ENCODE measurements around the gene RPL29.
A peak's percentile ranks its signal among the peaks of the same experiment; 100 is the strongest.

RPL29 gene

DNA sequence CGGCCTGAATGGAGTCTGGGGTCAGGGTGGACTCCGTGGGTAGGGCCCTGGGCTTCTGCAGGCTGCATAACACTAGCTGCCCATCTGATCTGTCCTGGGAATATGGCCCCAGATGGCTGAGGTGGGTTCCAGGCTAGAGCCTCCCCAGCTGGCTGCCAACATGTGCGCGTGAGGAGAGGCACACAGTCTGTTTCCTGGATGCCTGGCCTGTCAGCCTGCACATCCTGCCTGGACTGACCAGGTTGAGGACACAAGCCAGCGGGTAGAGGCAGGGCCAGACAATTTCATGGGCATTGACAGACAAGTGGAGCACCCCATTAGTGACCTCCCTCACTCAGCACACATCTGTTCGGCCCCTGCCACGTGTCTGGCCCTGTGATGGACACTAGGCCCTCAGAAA, 29.8 kb upstream of the RPL29 start:
- DNase-seq (ENCODE audit: low spot score) = no peak

DNA sequence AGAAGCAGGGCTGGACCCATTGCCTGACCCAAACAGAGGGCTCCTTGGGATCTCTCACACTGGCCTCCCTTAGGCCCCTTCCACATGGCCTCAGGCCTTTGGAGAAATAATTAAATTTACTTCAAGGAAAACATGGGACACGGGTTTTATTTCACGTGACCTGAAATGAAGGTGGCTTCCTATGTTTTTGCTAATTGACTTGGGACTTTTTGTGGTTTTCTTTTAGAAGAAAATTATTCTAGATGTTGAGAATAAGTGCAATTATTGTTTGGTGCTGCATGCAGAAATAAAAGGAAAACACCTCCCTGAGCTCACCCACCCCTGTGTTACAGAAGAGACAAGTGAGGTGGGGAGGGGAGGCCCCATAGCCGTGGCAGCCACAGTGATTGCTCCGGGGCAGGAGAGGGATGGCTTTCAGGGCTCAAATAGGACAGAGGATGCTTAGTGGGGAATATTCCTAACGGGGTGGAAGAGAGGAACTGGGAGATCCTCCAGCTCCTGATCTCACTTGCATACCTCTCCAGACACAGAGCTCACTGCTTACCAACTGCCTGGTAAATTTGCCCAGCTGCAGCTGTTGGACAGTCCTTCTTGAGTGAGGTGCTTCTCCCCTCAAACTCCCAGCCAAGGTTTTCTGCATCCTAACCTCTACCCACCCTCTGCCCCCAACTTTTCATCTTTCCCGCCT, 29.2 kb upstream of the RPL29 start:
- no peak for DNase-seq (ENCODE audit: low spot score)

DNA sequence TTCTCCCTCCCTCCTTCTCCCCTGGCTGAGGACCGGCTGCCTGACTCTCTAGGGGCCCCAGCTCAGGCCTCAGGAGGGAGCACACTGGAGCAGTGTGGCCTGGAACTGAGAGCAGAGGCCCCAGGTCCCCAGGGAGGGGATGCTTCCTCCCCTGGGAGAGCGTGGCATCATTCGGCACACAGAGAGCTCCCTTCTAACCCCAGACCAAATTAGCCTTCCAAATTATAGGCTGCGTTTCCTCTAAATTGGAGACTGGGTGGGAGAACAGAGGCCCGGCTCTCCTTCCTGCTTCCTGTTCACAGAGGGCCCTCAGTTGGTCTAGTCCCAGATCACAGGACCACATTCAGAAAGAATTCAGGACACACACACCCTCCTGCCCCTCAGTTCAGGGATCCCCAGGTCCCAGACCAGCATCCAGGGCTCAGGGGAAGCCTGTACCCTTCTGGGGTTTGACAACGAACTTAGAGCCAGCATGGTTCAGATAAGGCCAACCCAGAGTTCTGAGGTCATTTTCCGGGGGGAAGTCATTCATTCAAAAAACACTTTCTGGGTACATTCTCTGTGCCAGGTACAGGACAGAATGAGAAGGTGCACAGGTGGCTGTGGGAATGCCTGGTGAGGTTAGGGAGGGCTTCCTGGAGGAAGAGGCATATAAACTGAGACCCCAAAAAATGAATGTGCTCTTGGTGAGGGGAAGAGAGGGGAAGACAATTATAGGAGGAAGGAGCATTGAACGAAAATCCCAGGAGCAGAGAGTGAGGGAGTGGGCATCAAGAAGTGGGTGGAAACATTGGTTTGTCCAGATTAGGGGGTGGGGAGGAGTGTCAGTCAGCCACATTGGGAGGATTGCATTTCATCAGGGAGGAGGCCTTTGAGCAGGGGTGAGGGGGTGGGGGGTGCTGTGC, 28.4 kb upstream of the RPL29 start:
- no peak for DNase-seq (ENCODE audit: low spot score)

DNA sequence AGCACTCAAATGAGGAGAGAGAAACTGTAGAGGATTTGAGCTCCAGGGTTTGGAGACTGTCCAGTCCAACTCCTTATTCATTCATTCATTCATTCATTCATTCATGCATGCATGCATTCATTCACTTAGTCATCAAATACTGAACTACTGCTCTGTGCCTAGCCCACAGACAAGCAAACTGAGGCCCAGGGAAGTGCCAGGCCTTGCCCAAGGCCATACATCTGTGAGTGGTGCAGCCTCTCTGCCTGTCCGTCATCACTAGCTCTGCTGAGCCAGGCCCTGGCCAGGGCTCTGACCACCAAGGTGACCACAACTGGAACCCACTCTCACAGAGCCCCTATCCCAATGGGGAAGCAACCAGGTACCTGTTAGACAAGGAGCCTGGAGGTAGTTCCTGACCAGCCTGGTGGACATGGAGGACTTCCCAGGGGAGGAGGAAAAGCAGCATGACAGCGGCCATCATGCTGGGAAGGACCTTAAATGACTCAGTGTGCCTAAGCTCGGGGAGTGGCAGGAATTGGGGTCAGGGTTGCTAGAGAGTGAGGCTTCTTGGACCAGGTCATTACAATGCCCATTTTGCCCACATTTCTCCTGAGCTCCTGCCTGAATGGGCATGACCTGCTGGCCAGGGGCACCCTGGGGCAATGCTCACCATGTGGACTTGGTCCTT, 27.5 kb upstream of the RPL29 start:
- no peak for DNase-seq (ENCODE audit: low spot score)

DNA sequence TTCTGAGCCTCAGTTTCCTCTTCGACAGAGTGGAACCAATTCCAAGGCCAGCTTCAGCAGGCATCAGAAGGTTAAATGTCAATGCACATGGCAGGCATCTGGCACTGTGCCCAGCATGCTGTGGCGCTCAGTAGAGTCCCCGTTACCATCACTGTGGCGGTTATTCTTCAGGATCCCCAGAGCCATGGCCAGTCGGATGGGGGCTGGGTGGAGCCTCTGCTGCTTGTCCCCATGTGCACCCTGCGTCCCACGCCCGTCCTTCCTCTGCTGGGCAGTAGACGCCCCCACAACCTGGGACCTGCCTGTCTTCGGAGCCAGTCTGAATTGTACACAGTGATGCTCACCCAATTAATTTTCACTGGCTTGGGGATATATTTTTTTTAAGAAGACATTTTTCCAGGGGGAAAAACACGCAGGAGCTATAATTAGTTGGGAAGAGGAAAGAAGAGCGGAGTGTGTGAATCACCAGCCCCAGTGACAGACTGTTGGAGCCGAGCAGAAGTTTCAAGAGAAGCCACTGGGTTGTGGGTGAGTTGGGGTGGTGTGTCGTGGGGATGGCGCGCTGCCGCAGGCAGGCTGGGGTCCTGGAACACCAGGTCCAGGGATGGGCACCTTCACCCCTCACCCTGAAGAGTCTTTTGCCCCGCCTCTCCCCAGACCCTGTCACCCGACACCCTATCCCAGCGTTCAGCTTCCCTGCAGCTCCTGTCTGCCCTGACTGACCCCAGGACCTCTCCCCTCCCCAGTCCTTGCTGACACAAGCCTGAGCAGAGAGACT, 26.8 kb upstream of the RPL29 start:
- peak; percentile 72 for DNase-seq (ENCODE audit: low spot score)

DNA sequence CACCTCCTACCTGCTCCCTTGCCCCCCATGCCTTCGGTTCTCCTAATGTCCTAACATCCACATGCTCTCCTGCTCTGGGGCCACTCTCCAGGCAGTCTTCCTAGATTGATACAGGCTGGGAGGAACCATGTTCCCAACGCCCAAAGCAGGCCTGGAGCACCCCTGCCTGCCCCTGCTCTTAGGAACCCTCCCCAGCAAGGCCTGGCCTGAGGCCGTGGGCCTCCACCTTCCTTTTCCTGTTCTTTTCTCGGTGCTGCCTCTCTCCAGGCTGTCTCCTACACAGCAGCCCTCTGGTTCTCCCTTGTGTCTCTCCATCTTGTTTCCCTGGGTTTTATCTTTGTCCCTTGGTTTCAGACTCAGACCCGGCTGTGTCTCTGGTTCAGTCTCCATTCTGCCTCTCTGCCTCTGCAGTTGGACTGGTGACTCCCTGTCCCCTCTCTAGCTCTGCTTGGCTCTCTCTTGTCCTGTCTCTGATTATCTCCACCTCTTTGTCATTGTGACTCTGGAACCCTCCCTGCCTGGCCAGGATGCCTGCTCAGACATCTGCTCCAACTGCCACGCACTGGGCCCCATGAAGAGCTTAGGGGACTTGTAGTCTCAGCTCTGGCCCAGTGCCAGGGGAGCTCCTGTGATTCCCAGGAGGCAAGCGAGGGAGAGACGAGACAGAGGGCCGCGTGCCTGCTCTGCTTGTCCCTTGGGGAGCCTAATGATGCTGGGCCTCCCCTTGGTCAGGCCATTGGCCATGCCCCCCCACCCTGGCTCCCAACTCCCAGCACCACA, 26.0 kb upstream of the RPL29 start:
- no peak for DNase-seq (ENCODE audit: low spot score)

DNA sequence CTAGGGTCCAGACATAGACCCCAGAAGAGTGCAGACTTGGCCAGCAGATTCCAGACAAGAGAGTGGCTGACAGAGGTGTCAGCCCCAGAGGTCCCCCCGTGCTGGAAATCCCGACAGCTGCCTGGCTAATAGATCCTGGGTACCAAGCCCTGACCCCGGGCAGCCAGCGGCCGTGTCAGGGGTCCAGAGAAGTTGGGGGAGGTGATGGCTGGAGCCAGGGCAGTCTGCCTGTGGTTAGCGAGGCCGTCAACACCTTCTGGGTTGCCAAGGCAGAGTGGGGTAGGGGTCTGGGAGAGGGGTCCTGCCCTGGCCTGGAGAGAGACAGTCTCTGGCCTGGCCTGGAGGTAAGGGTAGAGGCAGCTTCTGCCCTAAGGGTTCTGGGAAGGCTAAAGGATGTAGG, 25.1 kb upstream of the RPL29 start:
- no peak for DNase-seq (ENCODE audit: low spot score)

DNA sequence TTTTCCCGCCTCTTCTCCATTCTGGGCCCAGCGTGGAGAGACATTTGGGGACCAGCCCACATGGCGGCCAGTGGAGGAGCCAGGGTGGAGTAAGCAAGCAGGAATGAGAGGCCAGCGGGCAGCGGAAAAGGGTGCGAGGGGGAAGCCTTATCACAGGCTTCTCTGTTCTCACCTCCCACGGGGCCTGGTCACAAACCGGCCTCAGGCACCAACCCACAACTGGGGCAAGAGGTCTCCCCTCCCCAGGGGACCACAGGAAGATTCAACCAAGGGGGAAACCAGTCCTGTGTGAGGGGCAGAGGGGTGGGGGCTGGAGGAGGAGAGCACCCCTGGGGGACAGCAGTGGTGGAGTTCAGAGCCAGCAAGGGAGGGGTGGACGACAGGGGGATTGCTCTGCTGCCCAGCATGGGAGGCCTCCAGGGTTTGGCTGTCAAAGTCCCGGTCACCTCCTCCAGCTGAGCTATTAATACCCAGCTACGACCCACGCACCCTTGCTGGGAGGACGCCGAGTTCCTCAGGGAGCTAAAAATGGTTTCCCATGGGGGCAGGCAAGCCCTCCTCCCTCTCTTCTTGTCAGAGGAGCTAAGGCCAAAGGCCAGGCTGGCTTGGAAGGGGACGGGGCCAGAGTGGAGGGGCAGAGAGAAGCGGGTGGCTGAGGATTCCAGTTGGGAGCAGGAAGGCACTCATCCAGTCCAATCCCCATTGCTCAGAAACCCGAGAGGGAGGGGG, 23.8 kb upstream of the RPL29 start:
- no peak for DNase-seq (ENCODE audit: low spot score)

DNA sequence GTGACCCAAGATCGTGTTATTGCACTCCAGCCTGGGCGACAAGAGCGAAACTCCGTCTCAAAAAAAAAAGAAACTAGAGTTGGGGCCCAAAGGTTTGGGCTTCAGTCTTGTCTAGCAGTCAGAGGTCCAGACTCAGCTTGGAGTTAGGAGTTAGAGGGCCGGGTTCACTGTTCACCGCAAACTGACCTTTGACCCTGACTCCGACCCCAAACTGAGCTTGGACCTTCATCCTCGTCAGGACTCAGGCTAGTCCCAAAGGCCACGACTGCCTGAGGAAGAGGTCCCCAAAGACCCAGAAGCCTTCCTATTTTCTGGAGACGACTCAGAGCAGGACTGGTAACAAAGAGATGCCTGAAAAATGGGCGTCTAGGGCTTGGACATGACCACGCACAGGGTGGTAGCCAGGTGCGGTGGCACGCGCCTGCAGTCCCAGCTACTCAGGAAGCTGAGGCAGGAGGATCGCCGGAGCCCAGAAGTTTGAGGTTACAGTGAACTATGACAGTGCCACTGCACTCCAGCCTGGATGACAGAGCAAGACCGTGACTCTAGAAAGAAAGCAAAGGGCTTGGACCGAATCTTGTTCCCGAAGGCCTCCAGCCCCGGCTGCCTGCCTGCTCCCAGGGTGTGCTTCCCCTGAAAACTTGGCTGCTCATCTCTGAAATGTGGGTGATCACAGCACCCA, 22.8 kb upstream of the RPL29 start:
- DNase-seq (ENCODE audit: low spot score) = no peak

DNA sequence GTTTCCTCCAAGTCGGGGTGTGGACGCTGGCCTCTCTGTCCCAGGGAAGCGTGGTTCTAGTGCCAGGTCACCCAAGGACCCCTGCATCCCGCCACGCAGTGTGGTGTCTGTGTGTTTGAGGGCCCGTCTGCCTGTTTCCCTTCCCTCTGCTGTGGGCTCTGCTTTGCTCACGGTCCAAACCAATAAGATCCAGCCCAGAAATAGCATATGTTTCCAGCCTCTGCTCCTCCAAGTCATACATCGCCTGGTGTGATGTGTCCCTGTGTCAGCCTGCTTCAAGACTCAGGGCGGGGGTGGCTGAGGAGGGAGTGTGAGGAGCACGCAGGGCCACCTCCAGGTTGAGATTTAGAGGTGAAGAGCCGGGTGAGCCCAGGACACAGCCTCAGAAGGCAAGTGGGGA, 21.9 kb upstream of the RPL29 start:
- DNase-seq (ENCODE audit: low spot score) = no peak

DNA sequence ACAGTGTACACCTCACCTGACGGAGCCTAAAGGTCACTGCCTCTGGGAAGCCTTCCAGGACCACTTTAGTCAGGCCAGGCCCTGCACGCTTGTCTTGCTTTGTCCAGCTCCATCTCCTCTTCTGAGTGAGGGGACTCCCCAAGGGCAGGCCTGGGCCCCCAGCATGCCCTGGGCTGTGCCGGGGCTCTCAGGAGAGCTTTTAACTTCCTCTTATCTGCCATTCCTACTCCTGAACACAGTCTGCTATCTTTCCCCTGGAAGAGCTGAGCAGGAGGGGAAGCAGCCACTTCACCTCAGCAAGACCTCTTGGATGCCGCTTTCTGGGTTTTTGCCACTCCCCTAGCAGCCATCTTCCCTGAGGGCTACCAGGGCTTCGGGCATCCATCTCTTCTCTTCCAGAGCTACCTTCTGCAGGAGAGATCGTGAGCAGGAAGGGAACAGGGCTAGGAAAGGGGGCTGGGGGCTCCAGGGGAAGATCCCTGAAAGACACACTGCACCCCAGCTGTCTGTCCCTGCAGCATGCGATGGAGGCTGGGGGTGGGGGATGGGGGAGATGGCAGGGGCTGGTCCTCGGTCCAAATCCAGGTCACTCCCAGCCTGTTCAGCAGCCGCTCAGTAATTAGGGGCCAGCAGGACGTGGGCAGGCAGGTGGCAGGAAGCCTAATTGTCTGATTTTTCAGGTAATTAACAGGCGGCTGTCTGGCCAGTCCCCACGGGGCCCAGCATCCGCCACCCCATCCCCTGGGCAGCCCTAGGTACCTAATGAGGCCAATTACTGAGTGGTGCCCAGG, 19.9 kb upstream of the RPL29 start:
- no peak for DNase-seq (ENCODE audit: low spot score)

DNA sequence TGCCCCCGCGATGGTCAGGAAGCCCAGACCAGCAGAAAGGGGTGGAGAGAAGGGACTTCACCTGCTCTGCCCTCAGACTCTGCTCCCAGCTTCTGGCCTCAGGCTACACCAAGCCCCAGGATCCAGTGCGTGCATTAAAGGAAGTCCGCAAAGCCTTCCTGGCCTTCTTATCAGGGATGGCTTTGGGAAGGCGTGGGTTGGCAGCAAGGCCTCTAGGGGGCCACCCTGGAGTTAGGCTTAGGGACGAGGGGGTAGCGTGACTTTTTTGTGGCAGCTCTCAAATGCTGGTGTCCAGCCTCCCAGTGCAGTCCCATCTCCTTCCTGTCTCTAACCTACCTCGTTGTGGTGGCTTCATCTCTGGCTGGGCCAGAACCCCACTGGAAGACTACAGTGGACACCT, 18.9 kb upstream of the RPL29 start:
- DNase-seq (ENCODE audit: low spot score) = peak; percentile 22

DNA sequence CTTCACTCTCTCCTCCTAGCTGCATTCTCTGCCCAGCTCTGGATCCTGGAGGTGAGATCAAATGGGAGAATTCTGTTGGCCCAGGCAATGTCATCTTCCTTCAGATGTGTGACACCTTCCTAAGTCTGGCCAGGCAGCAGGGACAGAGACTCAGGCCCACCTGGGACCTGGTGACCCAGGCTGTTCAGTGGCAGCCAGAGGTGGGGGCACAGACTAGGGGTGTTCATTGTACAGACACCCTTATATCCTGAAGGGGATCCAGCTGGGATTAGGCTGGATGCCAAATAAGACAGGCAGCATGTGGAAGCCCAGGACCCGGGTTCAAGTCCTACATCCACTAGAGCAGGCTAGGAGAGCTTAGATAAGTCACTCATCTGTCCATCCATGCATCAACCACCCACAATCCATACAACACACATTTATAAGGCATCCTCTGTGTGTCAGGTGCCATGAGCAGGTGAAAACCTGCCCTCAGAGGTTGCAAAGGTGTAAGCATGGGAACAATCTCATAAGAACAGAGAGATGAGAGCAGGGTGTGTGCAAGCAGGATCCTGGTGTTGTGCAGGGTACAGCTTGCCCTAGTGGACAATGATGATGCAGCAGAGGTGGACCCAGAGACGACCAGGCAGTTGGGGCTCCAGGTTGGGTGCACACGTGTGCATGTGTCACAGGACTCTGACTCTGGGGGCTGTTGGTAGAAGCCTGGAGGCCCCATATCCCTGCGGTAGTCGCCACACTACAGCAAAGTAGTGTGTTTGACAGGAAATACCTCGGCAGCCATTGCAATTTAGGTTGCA, 18.3 kb upstream of the RPL29 start:
- no peak for DNase-seq (ENCODE audit: low spot score)

DNA sequence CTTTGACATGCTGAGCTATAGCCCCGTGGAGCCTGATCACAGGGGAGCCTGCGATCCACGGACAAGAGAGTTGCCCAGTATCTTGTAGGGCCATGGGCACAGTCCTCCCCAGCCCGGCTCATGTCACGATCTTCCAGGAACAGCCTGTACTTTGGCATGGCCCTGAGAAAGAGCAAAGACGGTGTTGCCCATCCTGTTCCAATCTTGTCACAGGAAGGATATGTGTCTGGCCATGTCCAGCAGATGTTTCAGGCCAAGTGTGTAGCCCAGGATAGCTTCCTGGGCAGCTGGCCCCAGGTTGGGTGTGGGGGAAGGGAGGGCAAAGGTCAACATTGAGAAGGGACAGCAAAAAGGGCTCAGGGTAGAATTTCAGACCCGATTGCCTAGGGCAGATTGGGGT, 17.0 kb upstream of the RPL29 start:
- DNase-seq (ENCODE audit: low spot score) = no peak

DNA sequence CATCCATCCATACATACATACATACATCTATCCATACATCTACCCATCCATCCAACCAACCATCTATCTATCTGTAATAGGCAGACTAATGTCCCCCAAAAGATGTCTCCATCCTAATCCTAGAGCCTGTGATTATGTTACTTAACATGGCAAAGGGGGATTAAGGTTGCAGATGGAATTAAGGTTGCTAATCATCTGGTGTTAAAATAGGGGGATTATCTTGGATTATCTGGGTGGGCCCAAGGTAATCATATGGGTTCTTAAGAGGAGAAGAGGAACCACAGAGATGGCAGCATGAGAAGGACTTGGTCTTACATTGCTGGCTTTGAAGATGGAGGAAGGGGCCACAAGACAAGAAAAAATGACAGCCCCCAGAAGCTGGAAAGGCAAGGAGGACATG, 14.7 kb upstream of the RPL29 start:
- no peak for DNase-seq (ENCODE audit: low spot score)

DNA sequence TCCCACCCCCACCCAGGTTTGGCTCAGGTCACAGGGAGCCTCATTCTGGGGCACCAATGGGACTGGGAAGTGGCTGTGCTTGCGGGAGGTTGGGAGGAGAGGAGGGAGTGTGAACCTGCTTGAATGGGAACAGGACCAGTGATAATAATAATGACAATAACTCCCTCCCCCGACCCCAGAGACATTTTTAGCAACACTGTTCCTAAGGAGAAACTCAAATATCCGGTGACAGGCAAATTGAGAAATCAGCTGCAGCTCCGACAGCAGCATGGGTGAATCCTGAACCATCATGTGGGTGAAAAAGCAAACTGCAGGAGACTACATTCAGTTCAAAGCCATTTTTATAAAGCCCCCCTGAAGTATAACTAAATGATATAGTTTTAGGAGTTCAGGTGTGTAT, 11.6 kb upstream of the RPL29 start:
- DNase-seq (ENCODE audit: low spot score) = no peak

DNA sequence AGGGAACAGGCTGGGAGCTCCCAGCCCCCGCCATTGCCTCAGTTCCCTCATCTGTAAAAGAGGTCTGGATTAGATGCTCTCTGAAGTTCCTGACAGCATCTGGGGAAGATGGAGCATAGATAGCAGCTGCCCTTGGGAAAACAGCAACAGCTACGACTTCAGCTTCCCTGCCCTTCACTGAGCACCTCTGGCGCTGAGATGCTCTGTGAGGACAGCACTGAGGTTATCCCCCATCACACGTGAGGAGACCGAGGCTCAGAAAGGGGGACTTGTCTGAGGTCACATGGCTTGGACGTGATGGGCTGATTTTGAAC, 11.1 kb upstream of the RPL29 start:
- no peak for DNase-seq (ENCODE audit: low spot score)

DNA sequence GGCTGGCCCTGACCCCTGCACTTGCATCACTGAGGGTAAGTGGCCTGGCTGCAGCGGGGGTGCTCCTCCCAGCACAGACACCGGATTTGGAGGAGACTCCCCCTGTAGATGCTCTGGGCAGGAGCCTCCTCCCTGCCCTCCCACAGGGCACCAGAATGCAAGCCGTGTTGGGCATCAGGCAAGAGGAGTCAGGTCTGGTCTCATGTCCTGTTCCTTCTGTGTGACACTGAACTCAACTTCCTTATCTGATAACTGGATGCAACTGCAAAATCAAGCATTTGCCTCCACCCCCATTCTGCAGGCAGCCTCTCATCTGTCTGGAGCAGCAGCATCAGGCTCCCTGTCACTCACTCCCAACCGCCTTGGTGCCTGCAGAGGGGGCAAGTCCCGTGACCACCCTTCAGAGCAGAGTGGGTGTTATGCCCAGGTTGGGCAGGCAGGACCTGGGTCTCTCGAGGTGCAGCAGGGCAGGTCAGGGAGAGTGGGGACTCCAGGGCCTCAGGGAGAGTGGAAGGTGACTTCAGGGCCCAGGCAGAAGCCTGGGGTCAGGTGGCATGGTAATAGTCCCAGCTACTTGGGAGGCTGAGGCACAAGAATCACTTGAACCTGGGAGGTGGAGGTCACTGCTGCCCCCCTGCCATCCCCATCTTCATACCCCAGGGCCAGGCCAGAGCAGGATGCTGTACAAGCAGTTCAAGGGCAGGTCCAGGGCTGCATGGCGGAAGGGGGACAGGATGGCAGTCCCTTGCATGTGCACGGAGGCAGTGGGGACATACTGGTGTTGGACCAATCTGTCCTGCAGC, 10.5 kb upstream of the RPL29 start:
- DNase-seq (ENCODE audit: low spot score) = no peak
